ENCODE data around the gene DAAM1. TPM values are rescaled to one million over a fixed set of nuclear protein-coding genes. Genes with fewer than 3 reads are reported as not detected.

The DAAM1 gene
- total RNA-seq, 1 experiment from 2014 or later, result 30.4 TPM

- Mint-ChIP-seq H3K4me3 (no peak overlapping the region), H3K27me3 (ENCODE audit: low read depth) (no peaks in the 10 kb centered on the region), H3K4me1 (no peaks in the 10 kb centered on the region), H3K36me3 (no peaks in the 10 kb centered on the region; the same call in 1 of the 2 replicates), H3K27ac (no peak overlapping the region), H3K9me3 (no peaks in the 10 kb centered on the region)
- DNase-seq (ENCODE audit: low spot score) (no peak), ATAC-seq (no peak)
- TF ChIP-seq ESRRA (CRISPR knock-in tag; IDR thresholded peaks at IDR 0.05; ENCODE audit: borderline replicate concordance) (no peak), TEAD1 (CRISPR knock-in tag; IDR thresholded peaks at IDR 0.05) (no peak), E2F5 (CRISPR knock-in tag; IDR thresholded peaks at IDR 0.05) (no peak), IRF2 (CRISPR knock-in tag; IDR thresholded peaks at IDR 0.05; ENCODE audit: borderline replicate concordance, low read depth) (no peak), GTF2I (CRISPR knock-in tag; conservative IDR thresholded peaks at IDR 0.05) (no peak), RORB (CRISPR knock-in tag; IDR thresholded peaks at IDR 0.05) (no peak), TP53 (CRISPR knock-in tag; IDR thresholded peaks at IDR 0.05) (no peak), RELA (CRISPR knock-in tag; IDR thresholded peaks at IDR 0.05; ENCODE audit: borderline replicate concordance) (no peak), NR3C1 (CRISPR knock-in tag; conservative IDR thresholded peaks at IDR 0.05; ENCODE audit: low read depth) (no peak), CREB1 (CRISPR knock-in tag; IDR thresholded peaks at IDR 0.05) (no peak), ZNF219 (CRISPR knock-in tag; IDR thresholded peaks at IDR 0.05; ENCODE audit: borderline replicate concordance) (no peak), HMGXB4 (CRISPR knock-in tag; IDR thresholded peaks at IDR 0.05) (no peak), ZNF671 (CRISPR knock-in tag; IDR thresholded peaks at IDR 0.05) (no peak)
- TF ChIP-seq, protein P1, sequence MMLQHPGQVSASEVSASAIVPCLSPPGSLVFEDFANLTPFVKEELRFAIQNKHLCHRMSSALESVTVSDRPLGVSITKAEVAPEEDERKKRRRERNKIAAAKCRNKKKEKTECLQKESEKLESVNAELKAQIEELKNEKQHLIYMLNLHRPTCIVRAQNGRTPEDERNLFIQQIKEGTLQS (CRISPR knock-in tag; conservative IDR thresholded peaks at IDR 0.05), result no peak
- TF ChIP-seq, protein P2, sequence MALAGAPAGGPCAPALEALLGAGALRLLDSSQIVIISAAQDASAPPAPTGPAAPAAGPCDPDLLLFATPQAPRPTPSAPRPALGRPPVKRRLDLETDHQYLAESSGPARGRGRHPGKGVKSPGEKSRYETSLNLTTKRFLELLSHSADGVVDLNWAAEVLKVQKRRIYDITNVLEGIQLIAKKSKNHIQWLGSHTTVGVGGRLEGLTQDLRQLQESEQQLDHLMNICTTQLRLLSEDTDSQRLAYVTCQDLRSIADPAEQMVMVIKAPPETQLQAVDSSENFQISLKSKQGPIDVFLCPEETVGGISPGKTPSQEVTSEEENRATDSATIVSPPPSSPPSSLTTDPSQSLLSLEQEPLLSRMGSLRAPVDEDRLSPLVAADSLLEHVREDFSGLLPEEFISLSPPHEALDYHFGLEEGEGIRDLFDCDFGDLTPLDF (CRISPR knock-in tag; IDR thresholded peaks at IDR 0.05), result no peak
- TF ChIP-seq, protein P3, sequence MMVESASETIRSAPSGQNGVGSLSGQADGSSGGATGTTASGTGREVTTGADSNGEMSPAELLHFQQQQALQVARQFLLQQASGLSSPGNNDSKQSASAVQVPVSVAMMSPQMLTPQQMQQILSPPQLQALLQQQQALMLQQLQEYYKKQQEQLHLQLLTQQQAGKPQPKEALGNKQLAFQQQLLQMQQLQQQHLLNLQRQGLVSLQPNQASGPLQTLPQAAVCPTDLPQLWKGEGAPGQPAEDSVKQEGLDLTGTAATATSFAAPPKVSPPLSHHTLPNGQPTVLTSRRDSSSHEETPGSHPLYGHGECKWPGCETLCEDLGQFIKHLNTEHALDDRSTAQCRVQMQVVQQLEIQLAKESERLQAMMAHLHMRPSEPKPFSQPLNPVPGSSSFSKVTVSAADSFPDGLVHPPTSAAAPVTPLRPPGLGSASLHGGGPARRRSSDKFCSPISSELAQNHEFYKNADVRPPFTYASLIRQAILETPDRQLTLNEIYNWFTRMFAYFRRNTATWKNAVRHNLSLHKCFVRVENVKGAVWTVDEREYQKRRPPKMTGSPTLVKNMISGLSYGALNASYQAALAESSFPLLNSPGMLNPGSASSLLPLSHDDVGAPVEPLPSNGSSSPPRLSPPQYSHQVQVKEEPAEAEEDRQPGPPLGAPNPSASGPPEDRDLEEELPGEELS (CRISPR knock-in tag; IDR thresholded peaks at IDR 0.05), result no peak
- TF ChIP-seq, protein P4, sequence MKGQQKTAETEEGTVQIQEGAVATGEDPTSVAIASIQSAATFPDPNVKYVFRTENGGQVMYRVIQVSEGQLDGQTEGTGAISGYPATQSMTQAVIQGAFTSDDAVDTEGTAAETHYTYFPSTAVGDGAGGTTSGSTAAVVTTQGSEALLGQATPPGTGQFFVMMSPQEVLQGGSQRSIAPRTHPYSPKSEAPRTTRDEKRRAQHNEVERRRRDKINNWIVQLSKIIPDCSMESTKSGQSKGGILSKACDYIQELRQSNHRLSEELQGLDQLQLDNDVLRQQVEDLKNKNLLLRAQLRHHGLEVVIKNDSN (CRISPR knock-in tag; IDR thresholded peaks at IDR 0.05), result no peak
- POLR2A ChIA-PET, result no interaction called here
- CTCF ChIA-PET, result no interaction called here
These were observed 105.6 kb downstream of the DAAM1 start for GRCh38 chr14:59293935-59294661.

GRCh38 chr14:59294662-59294992 lies 106.2 kb downstream of the DAAM1 start:
- Mint-ChIP-seq H3K9me3 (no peaks in the 10 kb centered on the region), H3K4me3 (no peak overlapping the region), H3K27ac (no peak overlapping the region), H3K36me3 (no peaks in the 10 kb centered on the region; the same call in 1 of the 2 replicates), H3K27me3 (ENCODE audit: low read depth) (no peaks in the 10 kb centered on the region), H3K4me1 (no peaks in the 10 kb centered on the region)
- ChIA-PET POLR2A (no interaction called here), CTCF (no interaction called here)
- DNase-seq (ENCODE audit: low spot score) (no peak), ATAC-seq (no peak)
- no peak for TF ChIP-seq FOXJ3 (CRISPR knock-in tag; IDR thresholded peaks at IDR 0.05; ENCODE audit: borderline replicate concordance)
- TF ChIP-seq ZNF263 (CRISPR knock-in tag; IDR thresholded peaks at IDR 0.05; ENCODE audit: low read depth), result no peak
- TF ChIP-seq SMAD3 (CRISPR knock-in tag; IDR thresholded peaks at IDR 0.05; ENCODE audit: borderline replicate concordance), result no peak
- no peak for TF ChIP-seq PREB (CRISPR knock-in tag; IDR thresholded peaks at IDR 0.05; ENCODE audit: borderline replicate concordance)
- no peak for TF ChIP-seq HMGXB4 (CRISPR knock-in tag; IDR thresholded peaks at IDR 0.05)
